ENCODE results near the gene ZNF831.

ZNF831 gene

DNA sequence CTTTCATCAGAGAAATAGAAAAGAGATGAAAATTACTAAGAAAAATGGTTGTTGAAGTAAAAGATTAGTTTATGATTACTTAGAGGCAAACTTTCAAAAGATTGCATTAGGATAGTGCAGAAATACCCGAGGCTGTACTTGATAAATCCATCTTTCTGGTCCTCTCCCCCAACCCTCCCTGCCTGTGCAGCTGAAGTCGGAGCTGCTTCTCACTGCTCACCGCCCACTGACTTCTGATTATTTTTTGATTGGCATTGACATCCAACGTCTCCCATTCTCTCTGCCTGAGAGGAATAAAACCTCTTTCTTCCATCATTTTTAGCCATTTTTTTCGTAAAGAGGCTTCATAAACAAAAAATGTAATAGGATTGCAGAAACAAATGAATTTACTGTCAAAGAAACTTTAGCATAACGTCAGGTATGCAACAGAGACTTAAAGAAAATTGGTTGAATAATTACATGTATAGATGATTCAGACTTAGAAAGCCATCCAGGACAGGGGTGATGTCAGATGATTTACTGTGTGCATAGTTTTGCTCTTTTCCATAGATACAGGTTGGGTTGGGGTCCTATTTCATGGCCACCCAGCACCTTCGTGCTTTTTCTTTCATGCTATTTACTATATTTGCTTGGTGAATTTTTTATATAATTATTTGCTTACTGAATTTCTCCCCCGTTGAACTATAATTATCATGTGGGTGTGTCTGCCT lies 83.2 kb downstream of the ZNF831 start:
- no peak for DNase-seq (ENCODE audit: insufficient read length, low spot score)
- TF ChIP-seq TAF1 (IDR thresholded peaks at IDR 0.05; ENCODE audit: low read depth, low read length): no peak
- TF ChIP-seq SPI1 (IDR thresholded peaks at IDR 0.05; ENCODE audit: low read depth, low read length): no peak
- no peak for TF ChIP-seq PAX5 (IDR thresholded peaks at IDR 0.05; ENCODE audit: insufficient read depth, low read length, severe bottlenecking)
- no peak for TF ChIP-seq POLR2AphosphoS5 (IDR thresholded peaks at IDR 0.05; ENCODE audit: low read depth, low read length)
- TF ChIP-seq POLR2A (IDR thresholded peaks at IDR 0.05; ENCODE audit: low read depth, low read length): no peak
- TF ChIP-seq POU2F2 (IDR thresholded peaks at IDR 0.05; ENCODE audit: low read depth, low read length): no peak

DNA sequence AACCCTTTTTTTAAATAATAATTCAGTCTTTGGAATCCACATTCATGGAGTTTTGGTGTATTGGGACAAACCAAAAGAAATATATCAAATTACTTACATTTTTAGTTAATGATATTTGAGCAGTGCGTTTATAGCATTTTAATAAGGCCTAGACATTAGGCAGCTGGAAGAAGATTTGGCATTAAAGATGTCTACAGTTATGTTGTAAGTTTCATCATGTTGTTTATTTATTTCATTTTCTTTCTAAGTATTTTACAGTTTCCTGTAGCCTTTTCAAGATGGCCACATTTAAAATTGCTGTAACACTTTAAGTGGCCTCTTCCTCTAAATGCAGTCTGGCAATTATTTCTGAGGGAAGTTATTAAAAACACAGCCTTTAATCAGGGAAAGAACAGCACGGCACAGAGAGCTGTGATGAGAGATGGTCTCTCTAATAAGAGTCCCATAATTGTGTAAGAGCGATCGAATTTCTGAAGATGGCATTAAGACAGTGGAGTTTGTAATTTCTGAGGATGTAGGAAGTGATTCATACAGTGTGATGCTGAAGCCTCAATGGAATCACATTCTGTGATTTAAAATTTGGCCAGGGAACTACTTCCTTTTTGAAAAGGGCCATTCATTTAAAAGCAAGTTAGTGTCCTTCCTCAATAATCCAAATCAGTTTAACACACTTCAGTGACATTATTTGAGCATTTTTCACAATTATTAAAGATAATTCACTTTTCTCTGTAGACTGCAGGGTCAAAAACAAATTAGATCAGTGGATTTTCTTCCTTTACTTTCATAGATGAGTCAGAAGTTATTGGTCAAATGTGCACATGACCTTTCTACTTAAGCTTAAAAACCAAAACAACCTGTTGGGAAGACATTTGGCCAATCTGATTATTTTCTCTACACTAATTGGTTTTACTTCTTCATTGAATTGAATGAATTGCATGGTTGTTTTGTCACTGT lies 84.4 kb downstream of the ZNF831 start:
- no peak for DNase-seq (ENCODE audit: insufficient read length, low spot score)
- no peak for FAIRE-seq
- TF ChIP-seq POLR2AphosphoS5 (IDR thresholded peaks at IDR 0.05; ENCODE audit: low read depth, low read length) (no peak), TAF1 (IDR thresholded peaks at IDR 0.05; ENCODE audit: low read depth, low read length) (no peak), SPI1 (IDR thresholded peaks at IDR 0.05; ENCODE audit: low read depth, low read length) (no peak), PAX5 (IDR thresholded peaks at IDR 0.05; ENCODE audit: insufficient read depth, low read length, severe bottlenecking) (no peak), POU2F2 (IDR thresholded peaks at IDR 0.05; ENCODE audit: low read depth, low read length) (no peak), POLR2A (IDR thresholded peaks at IDR 0.05; ENCODE audit: low read depth, low read length) (no peak)

More for the DNA sequence above, 83.2 kb downstream of the ZNF831 start:
- no peak for FAIRE-seq

DNA sequence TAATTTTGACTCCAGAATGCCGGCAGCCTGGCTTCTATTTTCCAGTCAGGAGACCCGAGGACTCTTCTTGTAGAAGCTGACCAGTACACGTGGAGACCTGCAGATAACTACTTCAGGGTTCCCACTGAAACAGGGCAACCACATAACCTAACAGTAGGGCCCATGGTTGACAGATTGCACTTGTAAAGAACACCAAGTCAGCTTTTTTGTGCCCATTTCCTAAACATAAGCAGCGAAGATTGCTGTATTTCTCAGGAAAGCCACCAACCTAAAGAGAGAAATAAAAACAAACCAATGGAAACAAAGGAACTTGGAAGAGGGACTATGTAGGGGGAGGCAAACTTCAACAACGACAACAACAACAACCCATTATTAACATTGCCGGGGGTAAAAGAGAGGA lies 86.7 kb downstream of the ZNF831 start:
- no peak for FAIRE-seq

DNA sequence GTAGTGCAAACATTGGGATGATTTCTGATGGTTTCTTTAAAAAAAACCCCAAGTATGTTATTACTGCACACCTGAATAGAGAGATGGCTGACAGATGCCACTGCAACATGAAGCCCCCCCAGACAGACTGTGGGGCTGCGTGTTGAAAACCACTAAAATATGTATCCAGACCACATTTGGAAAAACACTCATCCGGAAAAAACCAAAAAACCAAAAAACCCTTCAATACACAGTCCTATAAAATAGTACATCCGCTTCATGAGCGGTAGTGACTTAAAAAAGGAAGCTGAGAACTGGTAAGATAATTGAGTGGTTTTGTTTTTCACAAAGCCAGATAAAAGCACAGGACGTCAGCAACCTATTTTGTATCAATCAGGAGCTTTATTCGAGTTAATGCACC lies 89.7 kb downstream of the ZNF831 start:
- no peak for TF ChIP-seq PAX5 (IDR thresholded peaks at IDR 0.05; ENCODE audit: insufficient read depth, low read length, severe bottlenecking)
- no peak for TF ChIP-seq TAF1 (IDR thresholded peaks at IDR 0.05; ENCODE audit: low read depth, low read length)
- TF ChIP-seq POLR2A (IDR thresholded peaks at IDR 0.05; ENCODE audit: low read depth, low read length): no peak
- TF ChIP-seq POLR2AphosphoS5 (IDR thresholded peaks at IDR 0.05; ENCODE audit: low read depth, low read length): no peak
- no peak for TF ChIP-seq POU2F2 (IDR thresholded peaks at IDR 0.05; ENCODE audit: low read depth, low read length)
- TF ChIP-seq SPI1 (IDR thresholded peaks at IDR 0.05; ENCODE audit: low read depth, low read length): no peak
- DNase-seq (ENCODE audit: insufficient read length, low spot score) (no peak), FAIRE-seq (no peak)

More for the DNA sequence above, 86.7 kb downstream of the ZNF831 start:
- DNase-seq (ENCODE audit: insufficient read length, low spot score): no peak
- TF ChIP-seq SPI1 (IDR thresholded peaks at IDR 0.05; ENCODE audit: low read depth, low read length) (no peak), TAF1 (IDR thresholded peaks at IDR 0.05; ENCODE audit: low read depth, low read length) (no peak), POLR2A (IDR thresholded peaks at IDR 0.05; ENCODE audit: low read depth, low read length) (no peak), POLR2AphosphoS5 (IDR thresholded peaks at IDR 0.05; ENCODE audit: low read depth, low read length) (no peak), POU2F2 (IDR thresholded peaks at IDR 0.05; ENCODE audit: low read depth, low read length) (no peak), PAX5 (IDR thresholded peaks at IDR 0.05; ENCODE audit: insufficient read depth, low read length, severe bottlenecking) (no peak)

DNA sequence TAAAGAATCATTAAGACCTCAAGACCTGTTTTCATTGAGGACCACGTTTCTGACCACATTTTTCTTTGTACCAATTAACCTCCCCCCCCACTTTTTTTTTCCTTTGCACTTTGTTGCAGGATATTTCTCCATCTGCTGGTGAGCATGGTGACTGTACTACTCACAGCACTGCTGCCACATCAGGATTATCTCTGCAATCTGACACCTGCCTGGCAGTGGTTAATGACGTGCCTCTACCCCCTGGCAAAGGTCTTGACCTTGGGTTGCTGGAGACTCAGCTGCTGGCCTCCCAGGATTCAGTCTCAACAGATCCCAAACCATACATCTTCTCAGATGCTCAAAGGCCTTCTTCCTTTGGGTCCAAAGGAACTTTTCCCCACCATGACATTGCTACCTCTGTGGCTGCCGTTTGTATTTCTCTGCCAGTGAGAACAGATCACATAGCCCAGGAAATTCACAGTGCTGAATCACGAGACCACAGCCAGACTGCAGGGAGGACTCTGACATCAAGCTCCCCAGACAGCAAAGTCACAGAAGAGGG lies 90.2 kb downstream of the ZNF831 start:
- DNase-seq (ENCODE audit: insufficient read length, low spot score) (no peak), FAIRE-seq (no peak)
- TF ChIP-seq SPI1 (IDR thresholded peaks at IDR 0.05; ENCODE audit: low read depth, low read length) (no peak), POLR2AphosphoS5 (IDR thresholded peaks at IDR 0.05; ENCODE audit: low read depth, low read length) (no peak), TAF1 (IDR thresholded peaks at IDR 0.05; ENCODE audit: low read depth, low read length) (no peak), POLR2A (IDR thresholded peaks at IDR 0.05; ENCODE audit: low read depth, low read length) (no peak), PAX5 (IDR thresholded peaks at IDR 0.05; ENCODE audit: insufficient read depth, low read length, severe bottlenecking) (no peak), POU2F2 (IDR thresholded peaks at IDR 0.05; ENCODE audit: low read depth, low read length) (no peak)

DNA sequence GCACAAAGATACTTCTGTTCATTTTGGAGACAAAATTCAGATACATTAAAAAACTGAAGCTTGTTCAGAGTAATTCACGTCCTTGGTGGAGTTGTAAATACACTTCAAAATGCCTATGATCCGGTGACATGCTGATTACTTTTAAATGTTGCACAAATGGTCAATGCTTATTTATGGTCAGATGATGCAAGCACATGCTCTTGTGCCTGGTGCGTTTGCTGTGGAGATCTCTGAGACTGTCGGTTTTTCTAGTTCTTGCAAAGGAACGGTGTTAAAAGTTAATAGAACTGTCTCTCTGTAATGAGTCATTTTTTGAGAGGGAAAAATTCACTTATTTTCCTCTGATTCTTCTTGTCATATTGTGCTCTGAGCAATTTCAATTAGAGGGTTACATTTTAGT lies 91.6 kb downstream of the ZNF831 start:
- FAIRE-seq (no peak), DNase-seq (ENCODE audit: insufficient read length, low spot score) (no peak)
- TF ChIP-seq POU2F2 (IDR thresholded peaks at IDR 0.05; ENCODE audit: low read depth, low read length) (no peak), POLR2A (IDR thresholded peaks at IDR 0.05; ENCODE audit: low read depth, low read length) (no peak), POLR2AphosphoS5 (IDR thresholded peaks at IDR 0.05; ENCODE audit: low read depth, low read length) (no peak), PAX5 (IDR thresholded peaks at IDR 0.05; ENCODE audit: insufficient read depth, low read length, severe bottlenecking) (no peak)

DNA sequence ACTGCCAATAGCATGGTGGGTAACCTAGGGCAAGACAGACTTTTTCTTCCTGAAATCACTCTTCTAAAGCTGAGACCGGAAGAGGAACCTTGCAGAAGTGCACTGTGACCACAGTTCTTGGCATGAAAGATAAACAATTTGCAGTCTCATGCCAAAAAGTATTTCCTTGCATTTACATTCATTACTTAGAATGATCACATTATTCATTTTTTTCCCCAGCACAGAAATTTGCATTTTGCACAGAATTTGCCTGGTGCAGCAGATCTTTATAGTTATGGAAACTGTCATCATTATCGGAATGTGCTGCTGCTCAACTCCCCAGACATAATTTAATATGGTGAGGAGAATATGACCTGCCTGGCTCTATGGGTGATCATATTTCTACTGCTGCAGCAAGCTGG lies 94.6 kb downstream of the ZNF831 start:
- no peak for FAIRE-seq
- TF ChIP-seq POU2F2 (IDR thresholded peaks at IDR 0.05; ENCODE audit: low read depth, low read length) (no peak), POLR2A (IDR thresholded peaks at IDR 0.05; ENCODE audit: low read depth, low read length) (no peak), SPI1 (IDR thresholded peaks at IDR 0.05; ENCODE audit: low read depth, low read length) (no peak), TAF1 (IDR thresholded peaks at IDR 0.05; ENCODE audit: low read depth, low read length) (no peak), PAX5 (IDR thresholded peaks at IDR 0.05; ENCODE audit: insufficient read depth, low read length, severe bottlenecking) (no peak), POLR2AphosphoS5 (IDR thresholded peaks at IDR 0.05; ENCODE audit: low read depth, low read length) (no peak)
- no peak for DNase-seq (ENCODE audit: insufficient read length, low spot score)

DNA sequence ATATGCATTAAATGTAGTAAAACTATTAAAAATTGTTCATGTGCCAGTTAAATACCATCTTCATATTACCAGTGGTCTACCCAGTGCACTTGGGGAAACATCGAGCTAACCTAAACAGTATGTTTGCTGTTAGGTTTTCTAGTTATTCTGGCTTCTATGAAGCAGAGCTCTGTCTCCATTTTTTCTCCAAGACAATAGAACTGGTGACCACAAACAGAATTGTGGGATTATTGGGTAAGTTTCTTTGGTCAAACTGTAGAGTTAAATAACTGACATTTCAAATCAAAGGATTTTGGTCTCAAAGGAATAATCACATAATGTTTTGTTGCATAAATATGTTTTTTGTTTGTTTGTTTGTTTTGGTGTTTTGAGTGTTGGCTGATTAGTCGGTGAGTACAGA lies 96.3 kb downstream of the ZNF831 start:
- FAIRE-seq: no peak

DNA sequence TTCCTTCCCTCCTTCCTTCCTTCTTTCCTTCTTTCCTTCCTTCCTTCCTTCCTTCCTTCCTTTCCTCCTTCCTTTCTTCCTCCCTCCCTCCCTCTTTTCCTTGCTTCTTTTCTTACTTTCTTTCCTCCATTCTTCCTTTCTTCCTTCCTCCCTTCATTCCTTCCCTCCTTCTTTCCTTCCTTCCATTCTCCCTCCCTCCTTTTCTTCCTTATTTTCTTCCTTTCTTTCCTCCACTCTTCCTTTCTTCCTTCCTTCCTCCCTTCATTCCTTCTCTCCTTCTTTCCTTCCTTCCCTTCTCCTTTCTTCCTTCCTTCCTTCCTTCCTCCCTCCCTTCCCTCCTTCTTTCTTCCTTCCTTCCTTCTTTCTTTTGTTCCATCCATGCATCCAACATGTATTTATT lies 101.7 kb downstream of the ZNF831 start:
- DNase-seq (ENCODE audit: insufficient read length, low spot score): no peak
- TF ChIP-seq POU2F2 (IDR thresholded peaks at IDR 0.05; ENCODE audit: low read depth, low read length): no peak
- no peak for TF ChIP-seq PAX5 (IDR thresholded peaks at IDR 0.05; ENCODE audit: insufficient read depth, low read length, severe bottlenecking)
- TF ChIP-seq SPI1 (IDR thresholded peaks at IDR 0.05; ENCODE audit: low read depth, low read length): no peak
- TF ChIP-seq POLR2A (IDR thresholded peaks at IDR 0.05; ENCODE audit: low read depth, low read length): no peak
- TF ChIP-seq POLR2AphosphoS5 (IDR thresholded peaks at IDR 0.05; ENCODE audit: low read depth, low read length): no peak
- no peak for TF ChIP-seq TAF1 (IDR thresholded peaks at IDR 0.05; ENCODE audit: low read depth, low read length)

More for the DNA sequence above, 96.3 kb downstream of the ZNF831 start:
- TF ChIP-seq POLR2AphosphoS5 (IDR thresholded peaks at IDR 0.05; ENCODE audit: low read depth, low read length) (no peak), POU2F2 (IDR thresholded peaks at IDR 0.05; ENCODE audit: low read depth, low read length) (no peak), SPI1 (IDR thresholded peaks at IDR 0.05; ENCODE audit: low read depth, low read length) (no peak), POLR2A (IDR thresholded peaks at IDR 0.05; ENCODE audit: low read depth, low read length) (no peak), TAF1 (IDR thresholded peaks at IDR 0.05; ENCODE audit: low read depth, low read length) (no peak), PAX5 (IDR thresholded peaks at IDR 0.05; ENCODE audit: insufficient read depth, low read length, severe bottlenecking) (no peak)
- DNase-seq (ENCODE audit: insufficient read length, low spot score): no peak

More for the DNA sequence above, 101.7 kb downstream of the ZNF831 start:
- no peak for FAIRE-seq

Measured in GM12891 (cell line).